Smooth muscle cell (in vitro differentiated cells): ENCODE data around the gene EFNA2. TPM values are rescaled to one million over a fixed set of nuclear protein-coding genes. Genes with fewer than 3 reads are reported as not detected.

ENCODE experiments used
- DNase-seq: peaks from one replicate; lab custom pipeline; 2025; ENCODE audit not compliant: unreplicated experiment; lab: John Stamatoyannopoulos, UW
- H2AFZ ChIP-seq: fragments of 200-600 bp; sonication (generic); 2 replicates; pipeline ENCODE4 v1.6.0; 2016; ENCODE audit warnings: antibody characterized with exemption, low read depth, mild to moderate bottlenecking
- H3F3A ChIP-seq: fragments of 200-600 bp; sonication (generic); 2 replicates; pipeline ENCODE4 v1.6.0; 2017; ENCODE audit warnings: antibody characterized with exemption, low read depth
- H3K27ac ChIP-seq: fragments of 200-600 bp; sonication (generic); 2 replicates; pipeline ENCODE4 v1.5.1; 2016; ENCODE audit warnings: low read depth, mild to moderate bottlenecking
- H3K27me3 ChIP-seq: fragments of 200-600 bp; sonication (generic); 2 replicates; pipeline ENCODE4 v1.6.1; 2016; ENCODE audit warnings: low read depth, mild to moderate bottlenecking
- H3K36me3 ChIP-seq: fragments of 200-600 bp; sonication (generic); 2 replicates; pipeline ENCODE4 v1.5.1; 2016; ENCODE audit warnings: low read depth
- H3K4me1 ChIP-seq: fragments of 200-600 bp; sonication (generic); 2 replicates; pipeline ENCODE4 v1.5.1; 2016; ENCODE audit warnings: low read depth
- H3K4me2 ChIP-seq: fragments of 200-600 bp; sonication (generic); 2 replicates; pipeline ENCODE4 v1.6.0; 2016; ENCODE audit warnings: mild to moderate bottlenecking
- H3K4me3 ChIP-seq: fragments of 200-600 bp; sonication (generic); 2 replicates; pipeline ENCODE4 v1.5.1; 2016; ENCODE audit warnings: mild to moderate bottlenecking
- H3K79me2 ChIP-seq: fragments of 200-600 bp; sonication (generic); 2 replicates; pipeline ENCODE4 v1.6.0; 2016; ENCODE audit warnings: low read depth, mild to moderate bottlenecking
- H3K9ac ChIP-seq: fragments of 200-600 bp; sonication (generic); 2 replicates; pipeline ENCODE4 v1.6.0; 2016; ENCODE audit warnings: low read depth
- H3K9me3 ChIP-seq: fragments of 200-600 bp; sonication (generic); replicated peaks from 2 replicates; pipeline ENCODE4 v1.5.1; 2016; ENCODE audit warnings: low read depth
- H4K20me1 ChIP-seq: fragments of 200-600 bp; sonication (generic); 2 replicates; pipeline ENCODE4 v1.6.0; 2016; ENCODE audit warnings: low read depth
- CTCF ChIP-seq: fragments of 200-600 bp; sonication (generic); IDR thresholded peaks from 2 replicates; pipeline ENCODE4 v1.5.1; 2017; ENCODE audit warnings: borderline replicate concordance, mild to moderate bottlenecking, antibody characterized with exemption; ENCODE audit not compliant: insufficient read depth, poor library complexity, severe bottlenecking
- WGBS: methylation state at CpG from one replicate; pipeline ENCODE4 v1.1.7; 2016; ENCODE audit warnings: low lambda C conversion rate; 5-methylcytosine and 5-hydroxymethylcytosine counted together
- polyA plus RNA-seq: library from polyadenylated mRNA; unstranded; fragments of >200 nt; fragmentation: Nextera tagmentation; extraction: Ambion mirVana; gene quantifications from 2 replicates; pipeline ENCODE4 v1.2.1, GENCODE V29; 2016
- total RNA-seq: library from RNA; depleted of rRNA; stranded (reverse); fragments of >200 nt; gene quantifications from 2 replicates; pipeline ENCODE4 v1.2.3, GENCODE V29; 2014

EFNA2 gene
- total and polyA plus RNA-seq, 2 experiments from 2014 or later, result 0.89 to 6.2 TPM

DNA sequence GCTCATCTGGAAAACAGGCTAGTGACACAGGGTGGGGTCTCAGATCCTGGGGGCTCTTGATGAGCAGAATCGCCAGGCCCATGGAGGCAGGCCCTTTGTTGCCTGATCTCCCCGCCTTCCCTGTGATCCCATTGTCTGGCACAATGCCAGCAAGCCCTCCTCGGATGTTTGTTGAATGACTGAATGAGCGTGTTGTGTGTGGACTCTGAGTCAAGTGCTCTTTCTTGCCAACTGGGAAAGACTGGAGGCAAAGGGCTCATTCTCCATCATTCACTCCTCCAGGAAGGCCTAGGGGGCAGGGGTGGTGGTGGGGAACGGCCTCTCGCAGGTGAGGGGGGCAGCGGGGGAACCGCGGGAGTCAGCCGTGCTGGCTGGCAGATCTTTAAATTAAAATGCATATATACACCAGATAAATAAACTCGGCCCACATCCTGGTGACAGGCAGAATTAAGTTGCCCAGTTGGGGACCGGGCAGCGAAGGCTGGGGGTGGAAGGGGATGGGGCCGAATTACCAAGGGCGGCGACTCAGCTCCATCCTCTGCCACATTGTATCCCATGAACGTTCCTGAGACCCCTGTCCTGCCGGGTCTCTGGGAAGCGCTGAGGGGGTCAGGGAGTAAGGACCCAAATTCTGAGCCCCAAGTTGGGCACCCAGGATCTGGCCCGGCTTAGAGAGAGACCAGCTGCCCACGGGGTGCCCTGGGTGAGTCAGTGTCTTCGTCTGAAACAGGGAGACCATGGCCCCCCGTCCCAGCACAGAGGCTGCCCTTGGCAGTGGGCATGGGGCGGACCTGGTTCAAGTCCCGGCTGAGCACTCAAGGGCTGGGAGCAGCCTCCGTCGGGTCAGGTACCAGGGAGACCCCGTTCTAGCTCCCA, 24.5 kb downstream of the EFNA2 start:
- Histone ChIP-seq H3F3A (no peaks in the 10 kb centered on the region), H2AFZ (no peak overlapping the region), H3K4me1 (peaks cover 3% of the 10 kb centered on the region), H3K9ac (no peak overlapping the region), H3K36me3 (no peaks in the 10 kb centered on the region), H3K79me2 (no peaks in the 10 kb centered on the region), H3K27me3 (peaks cover 2% of the 10 kb centered on the region), H3K4me2 (no peak overlapping the region), H3K27ac (no peak overlapping the region), H3K4me3 (no peak overlapping the region), H3K9me3 (no peaks in the 10 kb centered on the region), H4K20me1 (no peaks in the 10 kb centered on the region)
- 85% methylated on average over 28 of the region's 28 CpGs for WGBS
- TF ChIP-seq CTCF, result no peak
- no peak for DNase-seq

DNA sequence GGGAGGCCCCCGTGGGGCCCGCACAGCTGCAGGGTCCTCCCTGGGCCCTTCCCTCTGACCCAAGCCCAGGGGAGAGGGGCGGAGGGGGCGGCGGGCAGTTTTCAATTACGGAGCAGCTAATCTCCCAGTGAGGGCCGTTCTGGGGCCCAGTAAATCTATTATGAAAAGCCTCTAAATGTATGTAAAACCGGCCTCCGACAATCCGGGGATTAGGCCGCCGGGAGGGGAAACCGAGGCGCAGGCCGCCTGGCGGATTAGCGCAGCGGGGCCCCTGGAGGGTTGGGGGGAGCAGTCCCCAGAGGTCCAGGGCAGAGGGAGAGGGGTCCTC, 25.1 kb downstream of the EFNA2 start:
- Histone ChIP-seq H3K9me3 (no peaks in the 10 kb centered on the region), H3K79me2 (no peaks in the 10 kb centered on the region), H3K9ac (no peak overlapping the region), H3K4me1 (peaks cover 3% of the 10 kb centered on the region), H3K27ac (no peak overlapping the region), H3K27me3 (peaks cover 7% of the 10 kb centered on the region), H2AFZ (no peak overlapping the region), H3K4me2 (no peak overlapping the region), H3F3A (no peaks in the 10 kb centered on the region), H3K4me3 (no peak overlapping the region), H3K36me3 (no peaks in the 10 kb centered on the region), H4K20me1 (no peaks in the 10 kb centered on the region)
- TF ChIP-seq CTCF, result no peak
- 92% methylated on average over 18 of the region's 18 CpGs for WGBS
- DNase-seq, result no peak

DNA sequence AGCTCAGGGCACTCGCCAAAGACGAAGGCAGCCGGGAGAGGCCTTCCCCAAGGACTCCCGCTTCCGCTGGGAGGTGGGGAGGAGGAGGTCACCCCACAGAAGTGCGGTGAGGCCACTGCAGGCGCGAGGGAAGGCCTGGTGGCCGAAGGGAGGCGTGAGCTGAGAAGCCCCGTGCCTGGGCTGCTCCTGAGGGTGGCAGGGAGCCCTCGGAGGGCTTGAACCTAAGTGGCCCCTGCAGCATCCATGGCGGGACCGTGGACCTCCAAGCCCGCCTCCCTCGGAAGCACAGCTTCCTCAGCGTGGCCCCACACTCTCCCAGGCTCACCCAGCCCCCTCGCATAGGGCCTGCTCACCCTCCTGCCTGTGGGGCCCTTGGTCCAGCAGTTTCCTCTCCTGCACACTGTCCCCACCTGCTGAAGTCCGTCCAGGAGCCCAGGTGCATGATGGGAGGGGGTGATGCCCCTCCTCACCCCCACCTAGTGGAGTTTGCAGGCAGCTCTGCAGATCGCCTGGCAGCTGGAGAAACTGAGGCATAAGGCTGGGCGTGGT, 25.9 kb downstream of the EFNA2 start:
- DNase-seq, result no peak
- H3K9ac ChIP-seq, result no peak overlapping the region
- H3K9me3 ChIP-seq, result no peaks in the 10 kb centered on the region
- H3K4me3 ChIP-seq, result no peak overlapping the region
- no peak for TF ChIP-seq CTCF
- no peak overlapping the region for H3K4me2 ChIP-seq
- no peak overlapping the region for H2AFZ ChIP-seq
- H4K20me1 ChIP-seq, result no peaks in the 10 kb centered on the region
- no peak overlapping the region for H3K27ac ChIP-seq
- peaks cover 3% of the 10 kb centered on the region for H3K4me1 ChIP-seq
- no peaks in the 10 kb centered on the region for H3F3A ChIP-seq
- peaks cover 15% of the 10 kb centered on the region for H3K27me3 ChIP-seq
- H3K79me2 ChIP-seq, result no peaks in the 10 kb centered on the region
- H3K36me3 ChIP-seq, result no peaks in the 10 kb centered on the region
- WGBS, result 88% methylated on average over 21 of the region's 21 CpGs
